Right renal cortex interstitium (tissue), 3 donors: ENCODE data around the gene TAS2R40. TPM values are rescaled to one million over a fixed set of nuclear protein-coding genes. Genes with fewer than 3 reads are reported as not detected.
"Not testable (repeated sequence)": the region's sequence is repeated elsewhere in the genome, so short reads cannot be mapped to it uniquely, and the experiment has no call there.

ENCODE experiments used
- DNase-seq, 3 donors: peaks; one replicate each; pipeline ENCODE4 v3.0.0-alpha.2; 2013; ENCODE audit warnings: low read depth in 3 of 3, low spot score in 2 of 3
- polyA plus RNA-seq, 3 donors: library from polyadenylated mRNA; unstranded; fragments of 120-200 nt; gene quantifications; one replicate each; pipeline ENCODE4 v1.2.1, GENCODE V29; 2013; ENCODE audit not compliant: insufficient read length in 3 of 3

TAS2R40 gene
- polyA plus RNA-seq, 3 donors = not detected

GRCh38 chr7:143248761-143249354, 27.0 kb downstream of the TAS2R40 start:
- DNase-seq = no peak

- no peak for DNase-seq
Measured at GRCh38 chr7:143250199-143250598, 28.4 kb downstream of the TAS2R40 start.

- no peak for DNase-seq
Measured at GRCh38 chr7:143250822-143251221, 29.0 kb downstream of the TAS2R40 start.

GRCh38 chr7:143252006-143252405, 30.2 kb downstream of the TAS2R40 start:
- no peak for DNase-seq

GRCh38 chr7:143255564-143255963, 33.7 kb downstream of the TAS2R40 start:
- no peak for DNase-seq

- no peak for DNase-seq
Measured at GRCh38 chr7:143256325-143256724, 34.5 kb downstream of the TAS2R40 start.

- DNase-seq = no peak
Measured at GRCh38 chr7:143256932-143257331, 35.1 kb downstream of the TAS2R40 start.

GRCh38 chr7:143257501-143257900, 35.7 kb downstream of the TAS2R40 start:
- DNase-seq = no peak

- DNase-seq = no peak
Measured at GRCh38 chr7:143258831-143259230, 37.0 kb downstream of the TAS2R40 start.

GRCh38 chr7:143259765-143260164, 37.9 kb downstream of the TAS2R40 start:
- DNase-seq = no peak

GRCh38 chr7:143261901-143262300, 40.1 kb downstream of the TAS2R40 start:
- DNase-seq = no peak

- no peak for DNase-seq
Measured at GRCh38 chr7:143263266-143264195, 41.7 kb downstream of the TAS2R40 start, which contains the start of gene GSTK1. Gene GSTK1, plus strand, starts transcription at chr7:143263441. Its CDS starts 73 bp downstream, at chr7:143263514.

- DNase-seq = not testable (repeated sequence)
Measured at GRCh38 chr7:143264196-143264568, 42.3 kb downstream of the TAS2R40 start.

GRCh38 chr7:143265017-143265693, 43.3 kb downstream of the TAS2R40 start:
- DNase-seq = no peak

GRCh38 chr7:143269251-143269650, 47.4 kb downstream of the TAS2R40 start:
- no peak for DNase-seq

- DNase-seq = no peak
Measured at GRCh38 chr7:143271240-143271639, 49.4 kb downstream of the TAS2R40 start.

Other genes starting within 250 kb of the TAS2R40 start
- not detected for gene OR9A2, start 194.9 kb upstream of the TAS2R40 start, polyA plus RNA-seq
- not detected for gene OR6V1, start 169.7 kb upstream of the TAS2R40 start, polyA plus RNA-seq
- gene PIP, start 90.0 kb upstream of the TAS2R40 start, polyA plus RNA-seq = not detected
- gene TAS2R39, start 38.6 kb upstream of the TAS2R40 start, polyA plus RNA-seq = not detected
- 100 to 1,000 TPM; 185 to 214 (median 196) TPM for gene GSTK1, start 41.4 kb downstream of the TAS2R40 start, polyA plus RNA-seq
- gene TMEM139, start 62.9 kb downstream of the TAS2R40 start, polyA plus RNA-seq = 10 to 100 TPM; 51.9 to 70.4 (median 64.3) TPM
- 10 to 100 TPM; 46.9 to 47.8 (median 47.4) TPM for gene CASP2, start 66.3 kb downstream of the TAS2R40 start, polyA plus RNA-seq
- gene CLCN1, start 94.1 kb downstream of the TAS2R40 start, polyA plus RNA-seq = under 1 TPM in 2 of 3 donors, not detected in 1; 0.08 to 0.10 TPM
- gene FAM131B, start 140.7 kb downstream of the TAS2R40 start, polyA plus RNA-seq = 1 to 10 TPM; 1.5 to 2.6 (median 2.6) TPM
- 10 to 100 TPM; 57.8 to 66.2 (median 60.1) TPM for gene ZYX, start 159.3 kb downstream of the TAS2R40 start, polyA plus RNA-seq
- gene EPHA1, start 186.8 kb downstream of the TAS2R40 start, polyA plus RNA-seq = 10 to 100 TPM; 15.7 to 19.1 (median 17.0) TPM
- not detected for gene TAS2R60, start 221.4 kb downstream of the TAS2R40 start, polyA plus RNA-seq